Gastrocnemius medialis (tissue), 4 donors: ENCODE measurements around the gene TRHDE.

Experiments used
- POLR2A ChIP-seq, 2 donors: fragments of 450-650 bp; IDR thresholded peaks; one replicate each; pipeline ENCODE4 v1.6.1; 2017; ENCODE audit warnings: antibody characterized with exemption in 2 of 2, mild to moderate bottlenecking in 2 of 2, moderate library complexity in 2 of 2
- TF ChIP-seq, protein P1 (sequence below), 5 experiments: fragments of 450-650 bp in 3 of 5; fragments of 200-600 bp in 2 of 5; sonication (generic) in 2 of 5; IDR thresholded peaks in 4 of 5; conservative IDR thresholded peaks in 1 of 5; 1 replicate in 4 of 5; 2 replicates in 1 of 5; pipeline ENCODE4 v1.5.1; 2016 to 2019; ENCODE audit warnings: antibody characterized with exemption in 5 of 5, mild to moderate bottlenecking in 3 of 5, moderate library complexity in 3 of 5

DNA sequence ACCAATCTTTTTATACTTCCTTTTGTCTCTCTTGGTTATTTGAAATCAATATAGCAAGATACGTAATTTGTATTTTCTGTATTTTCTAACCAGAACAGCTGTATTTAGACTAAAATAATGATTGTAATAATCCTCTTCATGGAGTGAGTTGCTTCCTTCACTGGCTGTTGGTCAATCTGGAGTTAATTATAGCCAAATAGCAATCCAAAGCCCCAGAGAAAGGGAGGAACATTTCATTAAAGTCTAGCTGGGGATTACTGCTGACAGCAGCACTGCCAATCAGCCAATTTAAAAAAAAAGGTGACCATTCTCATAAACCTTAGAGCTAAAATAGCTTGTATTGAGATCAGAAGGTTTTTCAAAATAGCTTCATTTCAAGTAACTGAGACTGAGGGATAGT lies 118.0 kb downstream of the TRHDE start:
- TF ChIP-seq POLR2A (IDR thresholded peaks at IDR 0.05) = no peak
- TF ChIP-seq, protein P1, sequence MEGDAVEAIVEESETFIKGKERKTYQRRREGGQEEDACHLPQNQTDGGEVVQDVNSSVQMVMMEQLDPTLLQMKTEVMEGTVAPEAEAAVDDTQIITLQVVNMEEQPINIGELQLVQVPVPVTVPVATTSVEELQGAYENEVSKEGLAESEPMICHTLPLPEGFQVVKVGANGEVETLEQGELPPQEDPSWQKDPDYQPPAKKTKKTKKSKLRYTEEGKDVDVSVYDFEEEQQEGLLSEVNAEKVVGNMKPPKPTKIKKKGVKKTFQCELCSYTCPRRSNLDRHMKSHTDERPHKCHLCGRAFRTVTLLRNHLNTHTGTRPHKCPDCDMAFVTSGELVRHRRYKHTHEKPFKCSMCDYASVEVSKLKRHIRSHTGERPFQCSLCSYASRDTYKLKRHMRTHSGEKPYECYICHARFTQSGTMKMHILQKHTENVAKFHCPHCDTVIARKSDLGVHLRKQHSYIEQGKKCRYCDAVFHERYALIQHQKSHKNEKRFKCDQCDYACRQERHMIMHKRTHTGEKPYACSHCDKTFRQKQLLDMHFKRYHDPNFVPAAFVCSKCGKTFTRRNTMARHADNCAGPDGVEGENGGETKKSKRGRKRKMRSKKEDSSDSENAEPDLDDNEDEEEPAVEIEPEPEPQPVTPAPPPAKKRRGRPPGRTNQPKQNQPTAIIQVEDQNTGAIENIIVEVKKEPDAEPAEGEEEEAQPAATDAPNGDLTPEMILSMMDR (IDR thresholded peaks at IDR 0.05 in 4 of 5, conservative IDR thresholded peaks at IDR 0.05 in 1 of 5) = no peak
